Smooth muscle cell (in vitro differentiated cells): ENCODE measurements around the gene GPR132. TPM values are rescaled to one million over a fixed set of nuclear protein-coding genes. Genes with fewer than 3 reads are reported as not detected.
A peak's percentile ranks its signal among the peaks of the same experiment; 100 is the strongest.

Source experiments
- DNase-seq: peaks from one replicate; lab custom pipeline; 2025; ENCODE audit not compliant: unreplicated experiment; lab: John Stamatoyannopoulos, UW
- H2AFZ ChIP-seq: fragments of 200-600 bp; sonication (generic); 2 replicates; pipeline ENCODE4 v1.6.0; 2016; ENCODE audit warnings: antibody characterized with exemption, low read depth, mild to moderate bottlenecking
- H3F3A ChIP-seq: fragments of 200-600 bp; sonication (generic); 2 replicates; pipeline ENCODE4 v1.6.0; 2017; ENCODE audit warnings: antibody characterized with exemption, low read depth
- H3K27ac ChIP-seq: fragments of 200-600 bp; sonication (generic); 2 replicates; pipeline ENCODE4 v1.5.1; 2016; ENCODE audit warnings: low read depth, mild to moderate bottlenecking
- H3K27me3 ChIP-seq: fragments of 200-600 bp; sonication (generic); 2 replicates; pipeline ENCODE4 v1.6.1; 2016; ENCODE audit warnings: low read depth, mild to moderate bottlenecking
- H3K36me3 ChIP-seq: fragments of 200-600 bp; sonication (generic); 2 replicates; pipeline ENCODE4 v1.5.1; 2016; ENCODE audit warnings: low read depth
- H3K4me1 ChIP-seq: fragments of 200-600 bp; sonication (generic); 2 replicates; pipeline ENCODE4 v1.5.1; 2016; ENCODE audit warnings: low read depth
- H3K4me2 ChIP-seq: fragments of 200-600 bp; sonication (generic); 2 replicates; pipeline ENCODE4 v1.6.0; 2016; ENCODE audit warnings: mild to moderate bottlenecking
- H3K4me3 ChIP-seq: fragments of 200-600 bp; sonication (generic); 2 replicates; pipeline ENCODE4 v1.5.1; 2016; ENCODE audit warnings: mild to moderate bottlenecking
- H3K79me2 ChIP-seq: fragments of 200-600 bp; sonication (generic); 2 replicates; pipeline ENCODE4 v1.6.0; 2016; ENCODE audit warnings: low read depth, mild to moderate bottlenecking
- H3K9ac ChIP-seq: fragments of 200-600 bp; sonication (generic); 2 replicates; pipeline ENCODE4 v1.6.0; 2016; ENCODE audit warnings: low read depth
- H3K9me3 ChIP-seq: fragments of 200-600 bp; sonication (generic); replicated peaks from 2 replicates; pipeline ENCODE4 v1.5.1; 2016; ENCODE audit warnings: low read depth
- H4K20me1 ChIP-seq: fragments of 200-600 bp; sonication (generic); 2 replicates; pipeline ENCODE4 v1.6.0; 2016; ENCODE audit warnings: low read depth
- WGBS: methylation state at CpG from one replicate; pipeline ENCODE4 v1.1.7; 2016; ENCODE audit warnings: low lambda C conversion rate; 5-methylcytosine and 5-hydroxymethylcytosine counted together
- polyA plus RNA-seq: library from polyadenylated mRNA; unstranded; fragments of >200 nt; fragmentation: Nextera tagmentation; extraction: Ambion mirVana; gene quantifications from 2 replicates; pipeline ENCODE4 v1.2.1, GENCODE V29; 2016
- total RNA-seq: library from RNA; depleted of rRNA; stranded (reverse); fragments of >200 nt; gene quantifications from 2 replicates; pipeline ENCODE4 v1.2.3, GENCODE V29; 2014
- TF ChIP-seq, protein P1 (sequence below): fragments of 200-600 bp; sonication (generic); IDR thresholded peaks from 2 replicates; pipeline ENCODE4 v1.5.1; 2017; ENCODE audit warnings: borderline replicate concordance, mild to moderate bottlenecking, antibody characterized with exemption; ENCODE audit not compliant: insufficient read depth, poor library complexity, severe bottlenecking

Gene GPR132
- total and polyA plus RNA-seq, 2 experiments from 2014 or later, result 0.18 to 0.62 TPM

DNA sequence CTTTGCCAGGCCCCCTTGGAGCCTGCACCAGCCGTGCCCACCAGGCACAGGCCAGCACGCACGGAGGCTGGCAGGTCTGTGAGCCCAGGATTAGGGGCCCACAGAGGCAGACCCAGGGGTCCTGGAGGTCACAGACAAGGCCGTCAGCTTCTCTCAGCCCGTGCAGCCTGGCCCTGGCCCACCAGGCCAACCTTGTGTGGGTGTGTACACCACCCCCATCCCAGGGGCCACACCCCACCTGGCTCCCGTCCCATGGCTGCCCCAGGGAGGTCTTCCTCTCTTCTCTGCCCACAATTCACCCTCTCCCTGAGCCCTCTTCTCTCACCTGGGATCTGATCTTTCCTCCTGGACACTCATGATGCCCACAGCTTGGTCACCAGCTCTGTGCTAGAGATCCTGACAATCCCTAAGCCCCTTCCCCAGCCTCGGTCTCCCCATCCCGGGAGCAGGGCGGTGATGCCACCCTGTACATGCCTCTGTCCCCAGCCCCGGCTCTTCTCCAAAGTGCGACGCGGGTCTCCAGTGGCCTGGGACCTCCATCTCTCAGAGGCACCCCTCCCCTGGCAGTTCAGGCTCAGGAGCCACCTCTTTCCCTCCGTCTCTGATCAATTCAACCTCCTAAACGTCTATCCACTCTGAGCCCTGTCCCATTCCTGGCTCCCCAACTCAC is 31.1 kb upstream of the GPR132 start:
- Histone ChIP-seq H3K9me3 (no peaks in the 10 kb centered on the region), H3K27me3 (no peaks in the 10 kb centered on the region), H3K4me1 (peaks cover 13% of the 10 kb centered on the region), H3K4me2 (no peak overlapping the region), H3K36me3 (no peaks in the 10 kb centered on the region), H3F3A (peaks cover 5% of the 10 kb centered on the region), H4K20me1 (peaks cover 10% of the 10 kb centered on the region), H3K79me2 (no peaks in the 10 kb centered on the region), H2AFZ (no peak overlapping the region), H3K4me3 (no peak overlapping the region), H3K27ac (no peak overlapping the region), H3K9ac (no peak overlapping the region)
- TF ChIP-seq, protein P1, sequence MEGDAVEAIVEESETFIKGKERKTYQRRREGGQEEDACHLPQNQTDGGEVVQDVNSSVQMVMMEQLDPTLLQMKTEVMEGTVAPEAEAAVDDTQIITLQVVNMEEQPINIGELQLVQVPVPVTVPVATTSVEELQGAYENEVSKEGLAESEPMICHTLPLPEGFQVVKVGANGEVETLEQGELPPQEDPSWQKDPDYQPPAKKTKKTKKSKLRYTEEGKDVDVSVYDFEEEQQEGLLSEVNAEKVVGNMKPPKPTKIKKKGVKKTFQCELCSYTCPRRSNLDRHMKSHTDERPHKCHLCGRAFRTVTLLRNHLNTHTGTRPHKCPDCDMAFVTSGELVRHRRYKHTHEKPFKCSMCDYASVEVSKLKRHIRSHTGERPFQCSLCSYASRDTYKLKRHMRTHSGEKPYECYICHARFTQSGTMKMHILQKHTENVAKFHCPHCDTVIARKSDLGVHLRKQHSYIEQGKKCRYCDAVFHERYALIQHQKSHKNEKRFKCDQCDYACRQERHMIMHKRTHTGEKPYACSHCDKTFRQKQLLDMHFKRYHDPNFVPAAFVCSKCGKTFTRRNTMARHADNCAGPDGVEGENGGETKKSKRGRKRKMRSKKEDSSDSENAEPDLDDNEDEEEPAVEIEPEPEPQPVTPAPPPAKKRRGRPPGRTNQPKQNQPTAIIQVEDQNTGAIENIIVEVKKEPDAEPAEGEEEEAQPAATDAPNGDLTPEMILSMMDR, result no peak
- DNase-seq, result no peak
- 88% methylated on average over 15 of the region's 15 CpGs for WGBS

DNA sequence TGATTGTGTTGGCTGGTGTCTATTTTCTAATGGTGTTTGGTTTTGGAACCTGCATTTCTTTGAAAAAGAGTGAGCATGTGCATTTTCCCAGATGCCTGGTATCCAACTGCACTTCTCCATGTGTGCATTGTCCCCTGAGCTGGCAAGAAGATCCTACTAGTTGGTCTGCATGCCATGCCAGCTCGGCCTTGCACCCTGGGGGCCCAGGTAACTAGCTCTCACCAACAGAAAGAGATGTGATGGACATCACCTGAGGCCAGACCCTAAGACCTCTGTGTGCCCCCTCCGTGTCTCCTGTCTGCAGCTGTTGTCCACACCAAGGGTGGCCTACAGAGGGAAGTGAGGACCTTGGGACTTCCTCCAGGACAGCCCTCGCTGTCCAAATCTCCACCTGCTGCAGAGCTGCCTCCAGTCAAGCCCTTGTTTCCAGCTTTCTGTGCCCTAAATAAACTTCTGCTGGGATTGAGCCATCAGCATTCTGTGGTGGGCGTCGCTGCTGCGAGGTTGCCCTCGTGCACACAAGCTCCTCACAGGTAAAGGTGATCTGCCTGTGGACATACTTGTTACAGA is 30.1 kb upstream of the GPR132 start:
- Histone ChIP-seq H3K27me3 (no peaks in the 10 kb centered on the region), H3K9me3 (no peaks in the 10 kb centered on the region), H3F3A (peaks cover 13% of the 10 kb centered on the region), H3K9ac (no peak overlapping the region), H3K79me2 (no peaks in the 10 kb centered on the region), H3K36me3 (no peaks in the 10 kb centered on the region), H4K20me1 (peaks cover 20% of the 10 kb centered on the region), H3K4me2 (no peak overlapping the region), H2AFZ (no peak overlapping the region), H3K4me1 (peaks cover 13% of the 10 kb centered on the region), H3K4me3 (no peak overlapping the region), H3K27ac (no peak overlapping the region)
- 95% methylated on average over 7 of the region's 7 CpGs for WGBS
- TF ChIP-seq, protein P1, result no peak
- no peak for DNase-seq

DNA sequence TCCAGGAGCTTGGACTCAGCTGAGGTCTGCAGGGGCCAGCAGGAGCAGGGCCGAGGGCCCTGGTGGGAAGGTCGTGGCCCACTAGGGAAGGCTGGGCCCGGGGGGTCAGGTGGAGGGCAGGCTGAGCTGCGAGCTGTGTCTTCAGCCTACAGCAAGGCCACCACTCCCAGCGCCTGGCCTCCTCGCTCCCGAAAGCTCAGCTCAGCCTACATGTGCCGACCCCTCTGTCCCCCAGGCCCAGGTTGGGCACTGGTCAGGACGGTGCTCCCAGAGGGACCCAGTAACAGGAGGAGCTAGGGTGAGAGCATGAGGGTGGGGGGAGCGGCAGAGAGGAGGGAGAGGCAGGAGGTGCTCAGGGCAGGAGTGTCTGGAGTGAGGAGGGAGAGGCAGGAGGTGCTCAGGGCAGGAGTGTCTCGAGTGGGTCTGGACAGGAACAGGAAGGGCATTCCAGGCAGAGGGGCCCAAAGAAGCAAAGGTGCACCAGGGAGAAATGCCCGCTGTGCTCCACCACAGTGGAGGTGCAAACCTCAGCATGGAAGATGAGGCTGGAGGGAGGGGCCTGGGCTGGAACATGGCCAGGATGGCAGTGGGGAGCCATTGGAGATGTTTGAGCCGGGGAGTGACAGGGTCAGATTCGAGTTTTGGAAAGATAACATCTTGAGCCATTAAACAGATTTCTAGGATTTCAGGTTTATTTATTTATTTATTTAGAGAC is 29.1 kb upstream of the GPR132 start:
- peak overlapping the region; percentile 98 for H3K4me2 ChIP-seq
- H3F3A ChIP-seq, result peaks cover 13% of the 10 kb centered on the region
- 75% methylated on average over 14 of the region's 14 CpGs for WGBS
- H3K4me3 ChIP-seq, result peak overlapping the region; percentile 93
- no peak overlapping the region for H3K9ac ChIP-seq
- H3K27ac ChIP-seq, result no peak overlapping the region
- H3K4me1 ChIP-seq, result peaks cover 13% of the 10 kb centered on the region
- no peaks in the 10 kb centered on the region for H3K79me2 ChIP-seq
- DNase-seq, result no peak
- H4K20me1 ChIP-seq, result peaks cover 30% of the 10 kb centered on the region
- H3K9me3 ChIP-seq, result no peaks in the 10 kb centered on the region
- no peak overlapping the region for H2AFZ ChIP-seq
- TF ChIP-seq, protein P1, result no peak
- no peaks in the 10 kb centered on the region for H3K27me3 ChIP-seq
- H3K36me3 ChIP-seq, result no peaks in the 10 kb centered on the region
